Breast epithelium (tissue), 4 donors: Measurements from ENCODE around the gene LRRC4C. TPM values are rescaled to one million over a fixed set of nuclear protein-coding genes. Genes with fewer than 3 reads are reported as not detected.
A peak's percentile ranks its signal among the peaks of the same experiment; 100 is the strongest.

Experiments
- DNase-seq, 2 donors: peaks; one replicate each; pipeline ENCODE4 v3.0.0-alpha.2; 2019; ENCODE audit warnings: low spot score in 2 of 2
- H3K27ac ChIP-seq, 2 donors: fragments of 200-600 bp; sonication (generic) in 1 of 2; one replicate each; pipeline ENCODE4 v1.5.1; 2016 to 2019; ENCODE audit warnings: mild to moderate bottlenecking in 1 of 2
- H3K27me3 ChIP-seq, 2 donors: fragments of 200-600 bp; sonication (generic) in 1 of 2; one replicate each; pipeline versions ENCODE4 v1.5.1 to v1.6.0; 2017 to 2019; ENCODE audit warnings: control low read depth in 1 of 2, mild to moderate bottlenecking in 1 of 2
- H3K36me3 ChIP-seq: fragments of 200-600 bp; one replicate; pipeline ENCODE4 v1.5.1; 2019
- H3K4me1 ChIP-seq, 2 donors: fragments of 200-600 bp; sonication (generic); one replicate each; pipeline ENCODE4 v1.5.1; 2016 to 2019; ENCODE audit warnings: control low read depth in 1 of 2
- H3K4me3 ChIP-seq, 3 donors: fragments of 200-600 bp; sonication (generic); 1 replicate in 2 of 3; 2 replicates in 1 of 3; pipeline ENCODE4 v1.5.1; 2016 to 2019; ENCODE audit warnings: mild to moderate bottlenecking in 3 of 3, moderate library complexity in 2 of 3
- H3K9me3 ChIP-seq, 2 donors: fragments of 200-600 bp; sonication (generic) in 1 of 2; one replicate each; pipeline ENCODE4 v1.5.1; 2016 to 2019; ENCODE audit warnings: control low read depth in 1 of 2
- CTCF ChIP-seq, 3 donors: fragments of 450-650 bp; IDR thresholded peaks; one replicate each; pipeline ENCODE4 v1.5.1; 2016 to 2017; ENCODE audit warnings: antibody characterized with exemption in 3 of 3, mild to moderate bottlenecking in 3 of 3, moderate library complexity in 3 of 3
- POLR2A ChIP-seq: fragments of 450-650 bp; IDR thresholded peaks from one replicate; pipeline ENCODE4 v1.6.1; 2016; ENCODE audit warnings: antibody characterized with exemption, mild to moderate bottlenecking, moderate library complexity
- POLR2AphosphoS5 ChIP-seq, 3 donors: sonication (generic); formaldehyde crosslinking; IDR thresholded peaks; one replicate each; pipeline ENCODE4 v1.6.1; 2017; ENCODE audit warnings: antibody characterized with exemption in 3 of 3
- intact Hi-C: fragments of 100-400 bp; cut with DNase I; formaldehyde crosslinking; loops from one replicate; pipeline ENCODE4 v1.15.1; 2023; ENCODE audit warnings: low total_unique reads
- total RNA-seq, 3 donors: library from RNA; depleted of rRNA; stranded (reverse); fragments of >200 nt; gene quantifications; one replicate each; pipeline ENCODE4 v1.1.0, GENCODE V29; 2016

LRRC4C gene
- total RNA-seq, 3 donors from 2014 or later = 2.9 to 15.4 (median 6.6) TPM

GRCh38 chr11:40273192-40273732 lies 1186.2 kb downstream of the LRRC4C start:
- Histone ChIP-seq H3K27me3 (no peaks in the 10 kb centered on the region), H3K27ac (peak overlapping the region; percentile 54 to 81), H3K4me1 (no peaks in the 10 kb centered on the region), H3K4me3 (no peak overlapping the region), H3K9me3 (no peaks in the 10 kb centered on the region), H3K36me3 (no peaks in the 10 kb centered on the region)
- TF ChIP-seq CTCF (IDR thresholded peaks at IDR 0.05) (no peak), POLR2A (no peak), POLR2AphosphoS5 (IDR thresholded peaks at IDR 0.05) (no peak)
- intact Hi-C loops = no loop called here
- no peak for DNase-seq

GRCh38 chr11:40271361-40271760 lies 1188.1 kb downstream of the LRRC4C start:
- H3K9me3 ChIP-seq = no peaks in the 10 kb centered on the region
- no peak for DNase-seq
- TF ChIP-seq POLR2A (no peak), POLR2AphosphoS5 (IDR thresholded peaks at IDR 0.05) (no peak), CTCF (IDR thresholded peaks at IDR 0.05) (no peak)
- no peaks in the 10 kb centered on the region for H3K4me1 ChIP-seq
- H3K4me3 ChIP-seq = no peak overlapping the region
- H3K27ac ChIP-seq = no peak overlapping the region
- no peaks in the 10 kb centered on the region for H3K27me3 ChIP-seq
- H3K36me3 ChIP-seq = no peaks in the 10 kb centered on the region
- intact Hi-C loops = loop anchor here (2.0 kb wide), 1 partner anchor 51 kb away; no protein-coding TSS in a partner anchor

- intact Hi-C loops = loop anchor here (2.0 kb wide), 1 partner anchor 49 kb away; no protein-coding TSS in a partner anchor
- Histone ChIP-seq H3K9me3 (no peaks in the 10 kb centered on the region), H3K4me3 (no peak overlapping the region), H3K36me3 (no peaks in the 10 kb centered on the region), H3K27ac (no peak overlapping the region), H3K27me3 (no peaks in the 10 kb centered on the region), H3K4me1 (no peaks in the 10 kb centered on the region)
- no peak for DNase-seq
- no peak for TF ChIP-seq POLR2AphosphoS5 (IDR thresholded peaks at IDR 0.05)
- TF ChIP-seq POLR2A = no peak
- TF ChIP-seq CTCF (IDR thresholded peaks at IDR 0.05) = no peak
Observed at GRCh38 chr11:40269865-40270264, 1189.6 kb downstream of the LRRC4C start.

- DNase-seq = no peak
- no peaks in the 10 kb centered on the region for H3K27me3 ChIP-seq
- H3K36me3 ChIP-seq = no peaks in the 10 kb centered on the region
Observed at GRCh38 chr11:40268551-40268950, 1190.9 kb downstream of the LRRC4C start.

More at GRCh38 chr11:40268551-40268950, 1190.9 kb downstream of the LRRC4C start:
- intact Hi-C loops = no loop called here
- Histone ChIP-seq H3K4me1 (no peaks in the 10 kb centered on the region), H3K9me3 (no peaks in the 10 kb centered on the region), H3K4me3 (no peak overlapping the region), H3K27ac (no peak overlapping the region)
- TF ChIP-seq POLR2A (no peak), POLR2AphosphoS5 (IDR thresholded peaks at IDR 0.05) (no peak), CTCF (IDR thresholded peaks at IDR 0.05) (no peak)
